PC-9 (cell line): ENCODE data around the gene RNF212.

Experiments
- CTCF ChIP-seq: fragments of 200-600 bp; sonication (generic); conservative IDR thresholded peaks from 2 replicates; pipeline ENCODE4 v1.6.1; 2017; ENCODE audit warnings: mixed run types, antibody characterized with exemption, mild to moderate bottlenecking, moderate library complexity
- EZH2 ChIP-seq: fragments of 200-600 bp; sonication (generic); IDR thresholded peaks from 2 replicates; pipeline ENCODE4 v1.8.0; 2017; ENCODE audit warnings: antibody characterized with exemption, low read depth

DNA sequence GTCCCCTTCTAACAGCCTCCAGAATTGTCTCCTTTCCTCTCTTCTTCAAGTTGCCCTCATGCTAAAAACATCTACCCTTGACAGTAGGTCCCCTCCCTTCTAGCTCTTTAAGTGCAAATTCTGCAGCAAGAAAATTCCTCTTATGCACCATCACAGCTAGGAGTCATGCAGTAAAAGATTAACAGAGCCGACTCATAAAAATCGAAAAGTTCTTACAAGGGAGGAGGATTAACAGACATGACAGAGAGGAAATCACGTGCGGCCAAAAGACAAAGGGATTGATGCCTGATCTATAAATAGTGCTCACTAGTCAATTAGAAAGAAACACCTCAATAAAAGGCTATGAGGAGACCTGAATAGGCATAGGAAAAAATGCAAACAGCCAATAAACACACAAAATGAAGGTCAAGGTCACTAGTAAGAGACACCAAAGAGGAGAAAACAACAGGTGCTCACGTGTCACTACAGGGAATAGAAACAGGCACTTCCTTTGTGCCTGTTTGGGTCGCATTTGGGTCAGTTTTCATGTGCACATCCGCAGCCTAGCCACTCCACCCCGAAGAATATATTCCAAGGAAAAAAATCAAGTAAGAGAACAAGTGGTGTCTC, 3.4 kb downstream of the RNF212 start:
- TF ChIP-seq CTCF = no peak
- TF ChIP-seq EZH2 = no peak
